ENCODE measurements around the gene SPAG8.

SPAG8 gene

DNA sequence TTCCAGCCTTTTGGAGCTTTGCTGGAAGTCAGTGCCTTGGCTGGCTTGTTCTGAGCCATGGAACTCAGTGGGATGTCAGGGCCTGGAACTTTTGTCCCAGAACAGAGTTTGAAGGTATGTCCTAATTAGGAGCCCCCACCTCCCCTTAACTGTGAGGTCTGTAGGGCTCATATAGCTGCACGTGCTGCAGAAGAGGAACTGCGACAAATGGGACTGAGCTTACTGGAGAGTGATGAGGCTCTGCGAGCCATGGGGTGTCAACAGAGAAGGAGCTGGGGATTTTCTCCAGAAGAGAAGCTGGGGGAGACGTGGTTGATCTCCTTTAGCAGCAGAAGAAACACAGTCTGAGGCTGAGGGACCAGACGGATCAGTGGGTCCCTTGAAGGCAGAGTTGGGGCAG, 27.9 kb upstream of the SPAG8 start:
- DNase-seq (ENCODE audit: low read depth): no peak

DNA sequence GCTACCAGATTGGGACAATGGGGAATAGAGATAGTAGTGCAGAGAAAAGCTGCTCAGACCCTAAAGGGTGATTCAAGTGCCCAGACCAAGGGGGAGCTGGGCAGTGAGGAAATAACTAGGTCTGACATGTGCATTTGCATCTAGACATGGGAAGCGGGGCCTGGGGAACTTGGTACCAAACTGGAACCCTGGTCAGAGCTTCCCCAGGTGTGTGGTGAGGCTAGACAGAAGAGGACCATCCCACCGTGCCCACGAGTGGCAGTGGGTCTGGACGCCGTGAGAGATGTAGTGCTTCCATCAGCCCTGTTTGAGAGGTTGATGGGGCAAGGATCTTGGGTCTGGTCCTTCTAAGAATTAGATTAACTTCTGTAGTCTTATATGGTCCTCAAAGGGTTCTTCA, 24.5 kb upstream of the SPAG8 start:
- no peak for DNase-seq (ENCODE audit: low read depth)

DNA sequence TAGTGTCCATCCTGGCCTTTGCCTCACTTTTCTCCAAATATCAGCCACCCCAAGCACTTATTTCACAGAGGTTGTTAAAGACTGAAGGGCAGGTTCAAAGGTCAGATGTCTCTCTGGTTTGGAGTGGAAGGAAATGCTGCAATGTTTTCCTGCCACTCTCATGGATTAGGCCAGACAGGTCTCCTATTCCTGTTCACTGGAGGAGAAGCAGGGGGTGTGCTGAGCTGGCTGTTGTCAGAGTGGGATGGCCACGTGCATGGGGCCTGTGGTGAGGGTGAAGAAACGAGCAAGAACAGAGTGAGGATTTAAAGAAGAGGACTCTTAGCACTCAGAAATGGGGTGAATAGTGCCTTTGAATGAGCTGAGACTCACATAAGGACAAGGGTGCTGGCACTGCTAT, 23.7 kb upstream of the SPAG8 start:
- no peak for DNase-seq (ENCODE audit: low read depth)

DNA sequence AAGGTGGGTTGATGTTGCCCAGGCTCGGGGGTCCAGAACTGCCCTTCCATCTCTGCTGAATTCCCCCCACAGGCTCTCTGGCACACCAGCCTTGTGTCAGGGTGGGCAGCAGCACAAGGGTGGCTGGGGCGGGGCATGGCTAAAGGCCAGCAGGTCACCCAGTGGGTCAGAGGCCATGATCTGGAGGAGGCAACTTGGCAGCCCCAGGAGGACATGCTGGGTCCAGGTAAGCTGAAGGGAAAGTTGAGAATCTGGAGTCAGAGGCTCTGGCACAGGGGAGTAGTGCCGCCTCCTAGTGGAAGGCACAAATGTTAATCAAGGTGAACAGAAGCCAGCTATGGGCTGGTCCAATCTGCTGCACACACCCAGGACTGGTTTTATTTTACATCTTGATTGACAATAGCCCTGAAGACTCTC, 23.2 kb upstream of the SPAG8 start:
- no peak for DNase-seq (ENCODE audit: low read depth)

DNA sequence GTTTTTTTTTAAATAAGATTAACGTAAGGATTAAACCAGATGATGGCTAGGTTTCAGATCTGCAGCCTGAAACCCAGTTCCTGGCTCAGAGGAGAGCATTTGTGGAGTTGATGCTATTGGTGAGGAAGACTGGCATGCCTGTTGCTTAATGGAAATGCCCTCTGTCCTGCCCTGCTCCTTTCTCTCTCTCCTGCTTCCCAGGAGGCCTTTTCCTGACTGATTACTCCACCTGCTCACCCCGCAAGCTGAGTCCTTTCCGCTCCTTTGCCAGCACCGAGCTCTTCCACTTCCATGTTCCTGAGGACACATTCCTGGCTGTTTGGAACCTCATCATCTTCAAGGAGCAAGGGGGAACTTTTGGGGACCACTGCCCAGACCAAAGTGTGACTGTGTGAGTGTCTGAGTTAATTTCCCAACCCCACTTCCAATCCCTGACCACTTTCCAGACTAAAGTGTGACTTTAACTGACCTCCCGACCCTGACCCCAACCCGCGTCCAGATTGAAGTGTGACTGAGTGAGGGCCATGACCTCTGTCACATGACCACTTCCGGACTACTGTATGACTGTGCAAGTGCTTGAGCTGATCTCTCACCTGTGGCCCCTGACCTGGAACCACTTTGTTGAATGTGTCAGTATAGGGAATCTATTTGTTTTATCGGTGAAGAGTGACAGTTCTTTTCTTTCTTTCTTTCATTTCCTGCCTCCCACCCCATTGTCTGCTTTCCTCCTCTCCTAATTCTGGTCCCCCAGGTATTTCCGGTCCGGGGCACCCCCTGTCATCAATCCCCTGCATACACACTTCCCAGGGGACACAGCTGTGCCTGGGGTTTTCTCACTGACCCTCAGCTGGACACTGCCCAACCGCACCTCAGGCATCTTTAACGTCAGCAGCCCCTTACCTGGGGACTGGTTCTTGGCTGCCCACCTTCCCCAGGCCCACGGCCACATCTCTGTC, 22.5 kb upstream of the SPAG8 start:
- no peak for DNase-seq (ENCODE audit: low read depth)

DNA sequence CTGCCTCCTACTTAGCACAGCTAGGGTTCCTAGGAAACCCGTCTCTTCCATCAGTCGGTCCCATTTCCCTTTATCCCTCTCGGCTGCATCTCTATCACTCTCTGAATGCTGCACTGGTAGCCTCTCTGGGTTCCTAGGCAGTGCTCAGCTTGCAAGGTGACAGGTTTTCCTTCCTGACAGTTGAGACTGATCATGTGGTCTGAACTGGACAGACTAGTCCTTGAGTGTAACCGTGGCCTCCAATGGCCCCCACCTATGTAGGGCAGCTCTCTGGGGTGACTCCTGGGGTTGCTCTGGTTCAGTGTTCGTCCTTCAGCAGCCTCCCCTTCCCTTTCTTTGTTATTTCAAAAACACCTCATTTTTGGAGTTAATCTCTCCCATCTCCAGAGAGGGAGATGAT, 20.8 kb upstream of the SPAG8 start:
- DNase-seq (ENCODE audit: low read depth): no peak

DNA sequence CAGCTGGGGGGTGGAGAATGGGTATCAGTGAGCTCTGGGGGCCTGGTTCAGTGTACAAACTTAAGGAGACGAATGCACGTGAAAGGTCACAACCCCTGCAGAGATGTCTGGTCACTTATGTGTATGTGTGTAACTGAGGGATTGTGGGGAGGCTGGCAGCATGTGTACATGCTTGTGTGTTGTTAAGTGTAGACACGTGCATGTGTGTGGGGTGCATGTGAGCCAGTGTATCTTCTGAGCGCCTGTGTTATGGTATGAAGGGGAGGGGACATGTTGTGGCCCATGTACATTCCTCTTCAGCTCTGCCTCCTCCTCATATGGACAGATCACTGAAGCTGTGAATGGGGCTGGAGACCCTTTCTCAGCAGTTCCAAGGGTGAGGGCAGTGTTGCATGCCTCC, 19.0 kb upstream of the SPAG8 start:
- DNase-seq (ENCODE audit: low read depth): no peak

DNA sequence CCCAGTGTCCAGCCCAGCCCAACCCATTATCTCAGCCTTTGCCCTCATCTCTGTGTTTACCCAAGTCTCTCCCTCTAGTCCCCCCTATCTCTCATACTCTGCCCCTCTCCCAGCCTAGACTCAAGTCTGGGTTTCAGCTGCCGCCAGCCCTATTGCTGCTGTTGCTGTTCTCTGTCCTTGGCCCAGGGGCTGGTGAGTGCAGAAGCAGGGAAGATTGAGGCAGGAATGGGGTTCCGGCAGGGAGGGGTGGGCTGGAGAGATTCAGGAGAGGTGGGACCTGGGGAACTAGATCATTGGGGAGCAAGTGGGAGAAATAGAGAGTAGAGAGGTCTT, 17.7 kb upstream of the SPAG8 start:
- DNase-seq (ENCODE audit: low read depth): no peak

DNA sequence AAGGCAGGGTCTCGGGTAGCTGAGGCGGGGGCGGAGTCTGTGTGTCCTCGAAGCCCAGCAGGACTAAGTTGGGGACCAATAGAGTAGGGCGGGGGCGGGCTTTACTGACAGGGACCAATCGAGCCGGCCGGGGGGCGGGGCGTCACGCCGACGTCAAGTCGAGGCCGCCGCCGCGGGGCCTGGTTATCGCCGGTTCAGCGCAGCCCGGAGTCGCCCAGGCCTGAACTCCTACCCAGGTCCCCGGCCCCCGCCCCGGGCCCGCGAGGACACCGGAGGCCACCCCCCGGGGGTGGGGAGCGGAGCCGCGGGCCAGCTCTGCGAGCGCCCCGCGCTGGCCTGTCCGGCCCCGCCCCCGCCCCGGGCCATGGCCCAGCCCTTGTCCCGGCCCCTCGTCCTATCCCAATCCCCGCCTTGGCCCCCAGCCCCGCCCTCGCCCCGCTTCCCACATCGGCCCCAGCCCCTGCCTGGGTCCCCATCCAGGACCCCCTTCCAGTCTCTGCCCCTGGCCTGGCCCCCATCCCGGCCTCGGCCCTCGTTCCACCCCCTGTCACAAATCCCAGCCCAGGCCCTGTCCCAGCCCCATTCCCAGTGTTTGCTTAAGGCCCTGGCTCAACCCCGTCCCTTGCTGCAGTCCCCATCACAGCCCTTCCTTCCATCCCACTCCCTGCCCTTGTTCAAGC, 17.2 kb upstream of the SPAG8 start, which contains the start of gene TMEM8B:
Gene TMEM8B, plus strand, starts transcription at position 145 of the 680 bp plus-strand sequence. Its CDS starts 220 bp downstream, at position 365.
- no peak for DNase-seq (ENCODE audit: low read depth)

DNA sequence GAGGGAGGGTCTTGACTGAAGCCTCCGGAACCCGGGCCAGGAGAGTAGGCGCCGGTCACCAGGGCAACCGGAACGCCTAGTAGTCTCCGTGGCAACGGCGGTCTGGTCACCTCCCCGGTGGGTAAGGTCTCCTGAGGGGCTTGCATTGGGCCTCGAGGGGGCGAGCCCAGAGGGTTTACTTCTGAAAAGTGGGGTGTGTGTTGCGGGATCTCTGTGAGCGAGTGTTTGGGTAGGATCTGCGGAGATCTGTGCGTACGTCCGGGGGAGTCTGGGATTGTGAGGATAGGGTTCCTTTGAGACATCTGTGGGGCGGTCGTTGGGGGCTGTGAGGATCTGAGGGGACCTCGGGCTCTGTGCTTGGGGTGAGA, 16.6 kb upstream of the SPAG8 start, which contains the start of gene FAM221B:
Gene FAM221B, minus strand, starts transcription at position 17 of the 368 bp plus-strand sequence. CDS start 2,571 bp downstream, outside the sequence.
- no peak for DNase-seq (ENCODE audit: low read depth)

DNA sequence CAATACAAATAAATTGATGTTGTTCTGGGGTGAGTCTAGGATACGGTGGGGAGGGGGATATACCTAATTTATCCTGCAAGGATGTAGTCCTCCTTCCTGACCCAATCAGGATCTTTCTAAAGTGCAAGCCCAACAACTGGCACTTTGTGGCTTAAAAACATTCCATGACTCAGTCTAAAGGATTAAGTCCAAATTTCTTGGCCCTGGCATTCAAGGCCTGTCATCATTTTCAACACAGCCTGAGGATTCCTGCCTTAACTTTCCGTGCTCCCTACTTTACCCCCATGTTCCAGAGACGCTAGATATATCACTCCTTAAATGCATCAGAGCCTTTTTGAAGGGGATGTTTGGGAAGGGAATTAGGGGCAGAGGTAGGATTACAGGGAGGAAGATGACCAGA, 15.4 kb upstream of the SPAG8 start:
- DNase-seq (ENCODE audit: low read depth): no peak

DNA sequence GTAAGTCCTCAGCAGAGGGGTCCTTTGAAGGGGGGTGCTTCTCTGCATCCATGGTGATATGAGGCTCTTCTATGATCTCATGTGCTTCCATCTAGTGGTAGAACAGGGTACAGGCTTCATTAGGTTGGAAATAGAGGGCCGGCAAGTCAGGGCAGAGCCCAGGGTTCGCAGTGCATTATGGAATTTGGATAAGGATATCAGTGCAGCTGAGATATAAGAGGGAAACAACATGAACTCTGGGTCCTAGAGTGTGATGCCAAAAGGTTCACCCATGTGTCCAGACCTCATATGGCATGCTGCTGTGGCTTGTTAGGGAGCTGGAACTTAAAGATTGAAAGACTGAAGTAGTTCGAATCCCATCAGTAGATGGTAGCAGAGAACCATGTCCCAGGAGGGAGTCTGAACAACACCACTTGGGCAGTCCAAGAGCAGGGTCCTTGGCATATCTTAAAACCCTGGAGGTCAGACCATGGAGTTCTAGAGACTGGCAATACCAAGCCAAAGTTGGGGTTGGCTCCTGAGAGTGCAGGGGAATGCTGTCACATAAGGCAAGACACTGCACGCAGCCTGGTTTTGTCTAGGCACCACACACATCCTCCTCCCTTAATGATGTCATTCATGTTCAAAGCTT, 14.1 kb upstream of the SPAG8 start:
- DNase-seq (ENCODE audit: low read depth): no peak

DNA sequence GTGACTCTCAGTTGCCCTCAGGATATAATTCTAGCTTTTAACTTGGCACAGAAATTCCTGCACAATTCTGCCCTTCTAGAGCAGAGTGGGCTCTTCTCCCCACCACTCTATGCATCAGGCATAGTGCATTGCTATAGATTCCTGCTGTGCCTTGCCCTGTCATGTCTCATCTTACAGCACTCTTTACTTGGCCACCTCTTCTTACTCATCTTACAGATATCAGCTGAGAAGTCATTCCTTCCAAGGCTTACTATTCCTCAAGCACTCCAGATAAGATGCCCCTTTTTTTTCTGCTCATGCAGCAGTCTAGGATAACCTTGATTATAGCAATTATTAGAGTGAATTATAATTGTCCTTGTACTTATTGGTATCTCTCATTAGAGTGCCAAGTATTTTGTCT, 10.9 kb upstream of the SPAG8 start:
- no peak for DNase-seq (ENCODE audit: low read depth)

DNA sequence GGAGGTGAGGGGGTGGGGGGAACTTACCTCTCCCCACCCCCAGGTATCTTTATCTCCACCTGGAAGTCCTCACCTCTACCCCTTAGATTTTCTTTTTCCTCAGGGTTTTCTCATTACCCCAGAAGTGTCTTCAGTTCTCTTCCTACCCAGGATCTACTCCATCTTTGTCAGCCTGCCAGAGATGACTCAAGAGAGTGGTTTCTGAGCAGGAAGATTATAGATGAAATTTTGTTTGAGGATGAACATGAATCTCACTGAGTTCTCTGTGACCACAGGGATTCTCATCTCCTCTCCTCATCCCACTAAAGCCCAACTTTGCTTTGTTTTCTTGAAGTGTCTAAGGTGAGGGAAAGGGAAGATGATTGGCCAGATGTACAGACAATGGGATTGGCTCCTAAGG, 8.0 kb upstream of the SPAG8 start:
- no peak for DNase-seq (ENCODE audit: low read depth)

DNA sequence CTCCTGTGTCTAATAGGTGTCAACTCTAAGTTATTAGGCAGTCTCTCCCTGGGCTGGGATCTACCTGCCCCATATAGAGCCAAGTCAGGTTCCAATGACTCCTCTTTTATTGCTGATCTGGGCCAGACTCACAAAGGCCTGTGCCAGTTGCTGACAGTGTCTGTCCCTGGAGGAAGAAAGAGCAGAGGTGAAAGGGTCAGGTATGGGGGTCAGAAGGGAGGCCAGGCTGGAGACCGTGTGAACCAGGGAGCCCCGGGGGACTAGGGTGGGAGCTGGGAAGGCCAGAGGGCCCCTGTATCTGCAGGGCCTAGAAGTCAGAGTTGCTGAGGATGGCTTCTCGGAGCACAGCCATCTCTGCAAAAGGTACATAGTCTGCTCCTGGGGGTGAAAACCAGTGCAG, 6.3 kb upstream of the SPAG8 start:
- no peak for DNase-seq (ENCODE audit: low read depth)

DNA sequence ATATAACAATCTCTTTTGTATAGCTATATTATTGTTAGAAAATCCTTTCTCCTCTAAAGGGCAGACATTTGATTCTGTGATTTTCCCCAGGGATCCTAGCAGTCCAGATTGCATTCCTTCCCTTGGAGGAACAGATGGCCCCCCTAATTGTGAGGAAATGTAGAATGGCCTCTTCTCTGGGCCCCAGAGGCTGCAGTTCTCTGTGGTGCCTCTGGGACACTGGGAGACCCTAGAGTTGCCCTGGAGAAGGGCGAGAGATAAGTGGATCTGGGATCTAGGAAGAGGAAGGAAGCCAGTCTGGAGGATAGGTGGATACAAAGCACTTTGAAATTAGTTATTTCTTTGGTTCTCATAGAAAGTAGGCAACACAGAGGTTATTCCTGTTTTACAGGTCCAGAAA, 4.6 kb upstream of the SPAG8 start:
- no peak for DNase-seq (ENCODE audit: low read depth)

DNA sequence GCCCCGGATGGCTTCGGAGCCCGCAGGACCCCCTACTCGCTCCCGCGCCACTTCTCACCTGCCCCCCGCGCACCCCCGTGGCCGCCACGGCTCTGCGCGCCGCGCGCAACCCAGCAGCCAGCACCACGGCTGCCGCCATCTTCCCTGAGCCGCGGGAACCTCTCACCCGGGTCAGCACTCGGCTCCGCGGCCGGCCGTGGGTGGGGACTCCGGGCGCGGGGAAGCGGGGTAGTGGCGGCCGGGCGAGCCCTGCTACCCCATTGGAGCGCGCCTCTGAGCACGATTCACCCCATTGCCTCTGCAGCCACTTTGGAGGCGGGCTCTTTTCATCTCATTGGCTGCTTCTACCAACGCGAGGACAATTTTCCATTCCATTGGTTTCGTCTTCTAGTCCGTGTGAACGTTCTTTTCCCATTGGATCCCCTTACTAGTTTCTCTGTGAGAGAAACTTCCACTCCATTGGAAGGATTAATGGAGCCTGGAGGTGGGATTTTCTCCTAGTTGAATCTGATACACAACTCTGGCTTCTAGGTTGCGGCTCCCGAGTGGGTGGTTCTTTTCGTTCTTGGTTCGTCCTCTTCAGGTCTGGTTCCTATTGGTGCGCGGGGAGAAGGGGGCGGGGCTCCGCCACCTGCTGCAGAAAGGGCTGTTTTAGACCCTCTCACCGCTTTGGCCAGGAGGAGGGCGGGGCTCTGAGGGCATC, 2.9 kb upstream of the SPAG8 start, which contains the start of gene HINT2:
Gene HINT2, minus strand, starts transcription at position 202 of the 703 bp plus-strand sequence. Its CDS starts 63 bp downstream, at position 139.
- DNase-seq (ENCODE audit: low read depth): peak; percentile 98

DNA sequence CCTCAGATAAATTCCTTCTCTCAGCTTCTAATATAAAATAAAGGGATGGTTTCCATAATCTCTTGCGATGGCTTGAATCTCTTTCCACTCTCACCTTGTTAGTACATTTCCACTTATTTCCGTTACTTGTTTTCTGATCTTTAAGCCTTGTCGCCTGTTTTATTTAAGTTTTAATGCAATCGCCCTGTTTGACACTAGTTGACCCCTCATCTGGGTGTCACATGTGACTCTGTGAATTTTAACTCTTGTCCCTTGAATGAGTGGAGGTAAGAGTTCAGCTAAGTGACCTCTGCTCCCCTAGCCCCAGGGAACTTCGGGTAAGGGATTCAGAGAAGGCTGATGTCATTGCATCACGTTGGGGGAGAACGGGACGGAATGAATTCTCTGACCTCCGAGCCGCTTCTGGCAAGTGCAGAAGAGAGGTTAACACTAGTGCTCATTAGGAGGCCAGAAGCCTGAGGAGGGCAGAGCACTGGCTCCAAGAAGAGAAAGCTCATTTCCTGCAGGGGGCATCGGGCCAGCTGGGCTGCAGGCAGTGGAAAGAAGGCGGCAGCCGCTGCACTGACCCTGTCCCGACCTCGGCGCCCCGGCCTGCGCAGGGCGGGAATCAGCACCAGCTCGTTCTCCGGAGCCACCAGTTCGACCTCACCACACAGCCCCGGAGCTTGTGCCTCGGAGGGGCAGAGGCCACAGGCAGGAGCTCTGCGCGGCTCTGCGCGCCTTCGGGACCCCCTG, 2.2 kb upstream of the SPAG8 start:
- DNase-seq (ENCODE audit: low read depth): no peak

DNA sequence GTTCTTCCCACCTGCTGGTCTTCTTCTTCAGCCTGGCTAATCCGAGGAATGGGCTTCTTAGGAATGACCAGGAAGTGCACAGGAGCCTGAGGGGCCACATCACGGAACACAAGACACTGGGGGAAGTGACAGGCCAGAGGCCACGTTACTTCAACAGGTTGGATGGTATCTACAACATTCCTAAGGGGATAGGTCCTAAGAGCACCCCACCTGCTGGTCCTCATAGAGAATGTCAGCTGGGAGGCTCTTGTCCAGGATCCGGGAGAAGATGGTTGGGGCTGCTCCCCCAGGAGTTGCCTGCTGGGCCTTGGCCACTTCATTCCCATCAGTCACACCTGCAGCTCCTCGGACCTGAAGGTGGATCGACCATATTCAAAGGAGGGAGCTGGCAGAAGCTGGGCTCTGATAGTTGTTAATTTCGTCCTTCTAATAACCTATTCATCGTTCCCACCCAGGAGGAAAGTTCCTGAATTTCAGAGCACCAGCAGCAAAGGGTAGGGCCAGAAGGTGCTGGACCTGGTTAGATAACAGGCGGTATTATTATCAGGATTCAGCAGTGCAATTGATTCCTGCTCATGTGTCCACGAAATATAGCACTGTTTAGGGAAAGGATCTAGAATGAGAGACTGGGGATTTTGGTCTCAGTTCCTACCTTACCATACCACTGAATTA, 1.5 kb upstream of the SPAG8 start:
- DNase-seq (ENCODE audit: low read depth): no peak

DNA sequence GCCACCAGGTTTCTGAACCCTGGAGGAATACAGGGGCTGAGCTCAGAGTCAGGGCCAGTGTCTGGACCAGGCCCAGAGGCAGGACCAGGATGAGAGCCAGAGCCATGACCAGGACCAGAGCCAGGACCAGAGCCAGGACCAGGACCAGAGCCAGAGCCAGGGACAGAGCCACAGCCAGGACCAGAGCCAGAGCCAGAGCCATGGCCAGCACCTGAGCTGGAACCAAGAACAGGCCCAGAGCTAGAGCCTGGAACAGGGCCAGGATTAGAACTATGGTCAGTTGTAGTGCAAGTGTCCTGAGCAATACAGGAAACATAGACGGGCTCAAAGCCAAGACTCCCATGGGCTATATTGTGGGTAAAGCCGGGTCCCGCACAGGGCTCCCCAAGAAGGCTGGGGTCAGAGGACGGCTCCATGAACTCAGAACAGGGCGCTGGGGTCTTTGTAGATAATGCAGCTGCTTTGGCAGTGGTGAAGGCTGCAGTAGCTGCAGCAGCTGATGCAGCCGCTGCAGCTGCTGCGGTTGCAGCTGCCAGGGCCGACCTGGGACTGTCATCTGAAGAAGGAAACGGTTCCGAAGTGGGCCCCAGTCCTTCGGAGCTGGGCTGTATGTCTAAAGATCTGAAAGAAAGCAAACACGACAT, 559 bp downstream of the SPAG8 start:
- DNase-seq (ENCODE audit: low read depth): no peak
